H9 (cell line): ENCODE measurements around the gene UNC93A. TPM values are rescaled to one million over a fixed set of nuclear protein-coding genes. Genes with fewer than 3 reads are reported as not detected.
"Not testable (repeated sequence)": the region's sequence is repeated elsewhere in the genome, so short reads cannot be mapped to it uniquely, and the experiment has no call there.

ENCODE experiments used
- DNase-seq: peaks from one replicate; pipeline ENCODE4 v3.0.0-alpha.2; 2017
- H2AFZ ChIP-seq: one replicate; pipeline ENCODE4 v1.6.1; 2013; ENCODE audit warnings: mild to moderate bottlenecking, low read length, control low read depth, moderate library complexity
- H2AK5ac ChIP-seq: 2 replicates; pipeline ENCODE4 v1.6.1; 2013; ENCODE audit warnings: low read length, control low read depth, mixed read lengths; ENCODE audit not compliant: insufficient read length
- H2BK120ac ChIP-seq: one replicate; pipeline ENCODE4 v1.6.1; 2013; ENCODE audit warnings: low read depth, mild to moderate bottlenecking, low read length, control low read depth, inconsistent platforms; ENCODE audit not compliant: poor library complexity, severe bottlenecking
- H2BK12ac ChIP-seq: 2 replicates; pipeline ENCODE4 v1.6.1; 2013; ENCODE audit warnings: low read length, control low read depth, mixed read lengths, low read depth; ENCODE audit not compliant: insufficient read length
- H2BK15ac ChIP-seq: 2 replicates; pipeline ENCODE4 v1.6.1; 2013; ENCODE audit warnings: low read depth, low read length, control low read depth
- H2BK20ac ChIP-seq: one replicate; pipeline ENCODE4 v1.6.1; 2013; ENCODE audit warnings: low read depth, mild to moderate bottlenecking, low read length, control low read depth, inconsistent platforms; ENCODE audit not compliant: poor library complexity, severe bottlenecking
- H2BK5ac ChIP-seq: 2 replicates; pipeline ENCODE4 v1.6.1; 2013; ENCODE audit warnings: low read length, control low read depth, mixed read lengths; ENCODE audit not compliant: insufficient read length
- H3K14ac ChIP-seq: 2 replicates; pipeline ENCODE4 v1.6.1; 2013; ENCODE audit warnings: low read length, control low read depth; ENCODE audit not compliant: insufficient read depth
- H3K18ac ChIP-seq: 2 replicates; pipeline ENCODE4 v1.6.1; 2013; ENCODE audit warnings: low read depth, mild to moderate bottlenecking, mixed read lengths, low read length, control low read depth; ENCODE audit not compliant: insufficient read length
- H3K23ac ChIP-seq: 2 replicates; pipeline ENCODE4 v1.6.1; 2013; ENCODE audit warnings: low read length, control low read depth, mixed read lengths, low read depth; ENCODE audit not compliant: insufficient read length
- H3K23me2 ChIP-seq: 2 replicates; pipeline ENCODE4 v1.6.1; 2013; ENCODE audit warnings: low read depth, mild to moderate bottlenecking, mixed read lengths, low read length, control low read depth; ENCODE audit not compliant: insufficient read length, poor library complexity, severe bottlenecking
- H3K27ac ChIP-seq: 2 replicates; pipeline ENCODE4 v1.5.1; 2013; ENCODE audit warnings: low read length, control low read depth, mixed read lengths, low read depth; ENCODE audit not compliant: insufficient read length
- H3K27me3 ChIP-seq: 2 replicates; pipeline ENCODE4 v1.6.1; 2013; ENCODE audit warnings: low read length, control low read depth, inconsistent platforms; ENCODE audit not compliant: insufficient read depth
- H3K4ac ChIP-seq: 2 replicates; pipeline ENCODE4 v1.6.1; 2013; ENCODE audit warnings: low read depth, mild to moderate bottlenecking, control low read depth, inconsistent platforms, low read length, moderate library complexity
- H3K4me1 ChIP-seq: 2 replicates; pipeline ENCODE4 v1.6.1; 2013; ENCODE audit warnings: low read length, control low read depth, inconsistent platforms; ENCODE audit not compliant: insufficient read depth
- H3K4me2 ChIP-seq: 2 replicates; pipeline ENCODE4 v1.6.1; 2013; ENCODE audit warnings: low read length, control low read depth, mixed read lengths; ENCODE audit not compliant: insufficient read length, insufficient read depth
- H3K56ac ChIP-seq: 2 replicates; pipeline ENCODE4 v1.6.1; 2013; ENCODE audit warnings: low read depth, mild to moderate bottlenecking, mixed read lengths, low read length, control low read depth; ENCODE audit not compliant: insufficient read length
- H3K79me1 ChIP-seq: 2 replicates; pipeline ENCODE4 v1.6.1; 2013; ENCODE audit warnings: low read depth, mild to moderate bottlenecking, moderate library complexity, low read length, control low read depth, inconsistent platforms; ENCODE audit not compliant: insufficient read depth, poor library complexity, severe bottlenecking
- H3K79me2 ChIP-seq: 2 replicates; pipeline ENCODE4 v1.6.1; 2013; ENCODE audit warnings: low read length, control low read depth, inconsistent platforms; ENCODE audit not compliant: insufficient read depth
- H3K9ac ChIP-seq: 2 replicates; pipeline ENCODE4 v1.6.1; 2013; ENCODE audit warnings: low read length, control low read depth, mixed read lengths; ENCODE audit not compliant: insufficient read length; ENCODE audit errors: extremely low read depth
- H3K9me3 ChIP-seq: one replicate; pipeline ENCODE4 v1.6.1; 2013; ENCODE audit warnings: low read depth, low read length, inconsistent platforms; ENCODE audit not compliant: control insufficient read depth
- H3T11ph ChIP-seq: one replicate; pipeline ENCODE4 v1.6.1; 2013; ENCODE audit warnings: mild to moderate bottlenecking, low read length, control low read depth, inconsistent platforms
- H4K20me1 ChIP-seq: one replicate; pipeline ENCODE4 v1.6.1; 2013; ENCODE audit not compliant: control insufficient read depth, insufficient read length, insufficient read depth
- H4K5ac ChIP-seq: 2 replicates; pipeline ENCODE4 v1.6.1; 2013; ENCODE audit warnings: low read depth, mild to moderate bottlenecking, mixed read lengths, low read length, control low read depth; ENCODE audit not compliant: insufficient read length
- H4K8ac ChIP-seq: replicated peaks from 2 replicates; pipeline ENCODE4 v1.6.1; 2013; ENCODE audit warnings: low read length, control low read depth, mixed read lengths, low read depth; ENCODE audit not compliant: insufficient read length
- H4K91ac ChIP-seq: 2 replicates; pipeline ENCODE4 v1.6.1; 2013; ENCODE audit warnings: low read depth, mild to moderate bottlenecking, moderate library complexity, mixed read lengths, low read length, control low read depth; ENCODE audit not compliant: insufficient read length
- H3K27ac Mint-ChIP-seq, 3 experiments: 2 replicates in 2 of 3; 3 replicates in 1 of 3; pipeline ENCODE4 v1.8.0; 2020 to 2021; ENCODE audit warnings: mixed read lengths in 3 of 3, mild to moderate bottlenecking in 1 of 3, moderate library complexity in 1 of 3
- H3K27me3 Mint-ChIP-seq: 2 replicates; pipeline ENCODE4 v1.8.0; 2021; ENCODE audit warnings: low read depth, mild to moderate bottlenecking, moderate library complexity, mixed read lengths
- H3K36me3 Mint-ChIP-seq, 3 experiments: 2 replicates in 2 of 3; 3 replicates in 1 of 3; pipeline ENCODE4 v1.8.0; 2020 to 2021; ENCODE audit warnings: low read depth in 3 of 3, mixed read lengths in 3 of 3; ENCODE audit not compliant: insufficient read depth in 1 of 3
- H3K4me1 Mint-ChIP-seq, 2 experiments: 2 replicates each; pipeline ENCODE4 v1.8.0; 2020; ENCODE audit warnings: mixed read lengths in 2 of 2
- H3K4me3 Mint-ChIP-seq, 2 experiments: 2 replicates in 1 of 2; 3 replicates in 1 of 2; pipeline ENCODE4 v1.8.0; 2020 to 2021; ENCODE audit warnings: mild to moderate bottlenecking in 2 of 2, mixed read lengths in 2 of 2, moderate library complexity in 1 of 2
- H3K9me3 Mint-ChIP-seq, 2 experiments: 2 replicates in 1 of 2; 3 replicates in 1 of 2; pipeline ENCODE4 v1.8.0; 2020; ENCODE audit warnings: mild to moderate bottlenecking in 2 of 2, mixed read lengths in 2 of 2, moderate library complexity in 1 of 2
- WGBS: extraction: QIAGEN DNeasy Blood & Tissue Kit; methylation state at CpG from one replicate; pipeline ENCODE4 v1.1.7; 2013; ENCODE audit warnings: missing lambda C conversion rate, low lambda C conversion rate, mixed read lengths; ENCODE audit not compliant: insufficient read length; ENCODE audit errors: extremely low coverage; 5-methylcytosine and 5-hydroxymethylcytosine counted together
- total RNA-seq: library from RNA; stranded (reverse); gene quantifications from 2 replicates; pipeline ENCODE4 v1.2.1, GENCODE V29; 2021
- TF ChIP-seq, protein P1 (sequence below): fragments of 200-600 bp; sonication (generic); conservative IDR thresholded peaks from 3 replicates; pipeline ENCODE4 v1.8.0; 2021; ENCODE audit warnings: antibody characterized with exemption, mild to moderate bottlenecking

Gene UNC93A
- total RNA-seq, 1 experiment from 2014 or later, result 0.70 TPM

DNA sequence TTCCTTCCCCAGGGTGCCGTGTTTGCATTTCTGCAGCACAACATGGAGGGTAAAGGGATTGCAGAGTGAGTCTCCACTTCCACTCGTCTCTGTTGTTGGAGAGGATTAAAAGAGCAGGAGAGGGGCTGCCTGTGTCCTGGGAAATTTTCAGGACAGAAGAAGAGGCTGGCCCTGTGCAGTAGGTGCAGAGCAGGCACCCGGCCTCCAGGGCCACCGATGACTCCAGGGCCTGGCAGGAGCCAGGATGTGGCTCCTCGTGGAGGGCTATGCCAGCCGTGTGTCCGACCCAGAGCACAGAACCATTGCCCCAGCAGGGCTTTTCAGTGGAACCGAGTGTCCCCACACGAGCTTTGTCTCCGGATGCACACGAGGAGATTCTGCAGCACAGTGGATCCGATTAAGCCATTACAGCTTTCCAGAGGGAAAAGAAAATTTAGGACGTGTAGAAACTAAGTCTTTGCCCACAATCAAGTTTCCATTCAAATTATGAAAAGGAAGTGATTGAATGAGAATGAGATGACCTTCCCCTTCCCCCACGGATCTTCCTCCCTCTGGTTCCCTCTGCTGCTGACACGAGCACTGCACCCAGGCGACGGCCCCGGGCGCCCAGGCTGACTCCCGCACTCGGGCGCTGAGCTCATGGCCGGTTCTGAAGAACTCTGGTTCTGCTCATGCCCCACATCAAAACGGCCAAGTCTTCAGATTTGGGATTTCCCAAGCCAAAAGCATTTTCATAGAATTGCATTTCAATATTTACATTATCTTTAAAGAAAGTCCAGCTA is 43.1 kb upstream of the UNC93A start:
- no peaks in the 10 kb centered on the region for H3K79me1 ChIP-seq
- peak overlapping the region; percentile 16; the same call in 1 of the 2 replicates for H3K14ac ChIP-seq
- no peak overlapping the region for H2AK5ac ChIP-seq
- H3T11ph ChIP-seq, result no peak overlapping the region
- H4K91ac ChIP-seq, result no peak overlapping the region
- no peak overlapping the region for H4K8ac ChIP-seq
- H3K4me3 Mint-ChIP-seq, result peak overlapping the region in 1 of 2 experiments; percentile 42; a peak in 2 of 5 replicates
- no peaks in the 10 kb centered on the region for H3K23me2 ChIP-seq
- H2AFZ ChIP-seq, result no peak overlapping the region
- WGBS, result no CpG with 5 or more reads among the region's 24 CpGs
- no peak overlapping the region for H3K4ac ChIP-seq
- peaks cover 55 to 73% of the 10 kb centered on the region in 2 experiments for H3K4me1 Mint-ChIP-seq
- peaks cover 8 to 12% of the 10 kb centered on the region in 2 experiments for H3K9me3 Mint-ChIP-seq
- TF ChIP-seq, protein P1, sequence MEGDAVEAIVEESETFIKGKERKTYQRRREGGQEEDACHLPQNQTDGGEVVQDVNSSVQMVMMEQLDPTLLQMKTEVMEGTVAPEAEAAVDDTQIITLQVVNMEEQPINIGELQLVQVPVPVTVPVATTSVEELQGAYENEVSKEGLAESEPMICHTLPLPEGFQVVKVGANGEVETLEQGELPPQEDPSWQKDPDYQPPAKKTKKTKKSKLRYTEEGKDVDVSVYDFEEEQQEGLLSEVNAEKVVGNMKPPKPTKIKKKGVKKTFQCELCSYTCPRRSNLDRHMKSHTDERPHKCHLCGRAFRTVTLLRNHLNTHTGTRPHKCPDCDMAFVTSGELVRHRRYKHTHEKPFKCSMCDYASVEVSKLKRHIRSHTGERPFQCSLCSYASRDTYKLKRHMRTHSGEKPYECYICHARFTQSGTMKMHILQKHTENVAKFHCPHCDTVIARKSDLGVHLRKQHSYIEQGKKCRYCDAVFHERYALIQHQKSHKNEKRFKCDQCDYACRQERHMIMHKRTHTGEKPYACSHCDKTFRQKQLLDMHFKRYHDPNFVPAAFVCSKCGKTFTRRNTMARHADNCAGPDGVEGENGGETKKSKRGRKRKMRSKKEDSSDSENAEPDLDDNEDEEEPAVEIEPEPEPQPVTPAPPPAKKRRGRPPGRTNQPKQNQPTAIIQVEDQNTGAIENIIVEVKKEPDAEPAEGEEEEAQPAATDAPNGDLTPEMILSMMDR, result peak; percentile 55; the same call in 2 of the 3 replicates
- H2BK120ac ChIP-seq, result no peak overlapping the region
- no peak overlapping the region for H4K5ac ChIP-seq
- no peaks in the 10 kb centered on the region for H3K27me3 ChIP-seq
- H4K20me1 ChIP-seq, result no peaks in the 10 kb centered on the region
- H3K23ac ChIP-seq, result no peak overlapping the region
- peaks cover 22 to 36% (median 35%) of the 10 kb centered on the region in 3 experiments for H3K36me3 Mint-ChIP-seq
- H3K27me3 Mint-ChIP-seq, result no peaks in the 10 kb centered on the region
- H3K79me2 ChIP-seq, result no peaks in the 10 kb centered on the region
- peaks cover 19% of the 10 kb centered on the region for H3K4me1 ChIP-seq
- H3K18ac ChIP-seq, result no peak overlapping the region
- no peaks in the 10 kb centered on the region for H3K9me3 ChIP-seq
- no peak for DNase-seq
- no peak overlapping the region for H2BK12ac ChIP-seq
- H3K9ac ChIP-seq, result no peak overlapping the region
- no peak overlapping the region for H3K4me2 ChIP-seq
- no peak overlapping the region for H3K56ac ChIP-seq
- H3K27ac Mint-ChIP-seq, result peak overlapping the region; percentile 28 to 73 (median 71); a peak in 4 of 7 replicates
- H3K27ac ChIP-seq, result no peak overlapping the region
- no peak overlapping the region for H2BK5ac ChIP-seq
- H2BK20ac ChIP-seq, result no peak overlapping the region
- no peak overlapping the region for H2BK15ac ChIP-seq

DNA sequence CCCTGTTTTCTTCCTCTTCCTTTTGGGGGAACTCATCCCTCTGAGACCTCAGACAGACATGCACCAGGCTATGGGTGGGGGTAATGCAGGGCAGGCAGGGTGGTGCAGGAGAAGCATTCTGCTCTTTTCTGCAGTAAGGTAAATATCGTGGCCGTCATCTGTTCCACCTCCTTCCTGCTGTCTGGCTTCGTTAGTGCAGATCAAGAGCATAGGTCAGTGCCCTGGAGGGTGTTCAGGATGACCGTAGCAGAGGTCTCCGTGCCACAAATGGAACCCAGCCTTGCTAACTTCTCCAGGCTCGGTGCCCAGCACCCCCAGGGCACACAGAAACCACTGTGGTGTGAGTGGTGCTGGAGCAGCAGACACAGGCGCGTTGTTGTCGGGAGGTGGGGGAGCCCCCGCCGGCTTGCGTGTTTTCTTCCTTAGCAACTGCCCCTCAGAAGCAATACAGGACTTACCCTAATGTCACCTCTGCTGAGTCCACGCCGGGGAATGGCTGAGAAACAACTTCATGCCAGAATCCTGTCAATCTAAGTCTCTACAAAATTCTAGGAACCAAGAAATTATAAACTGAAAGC is 42.1 kb upstream of the UNC93A start:
- not testable (repeated sequence) for H2AFZ ChIP-seq, H3K4me2 ChIP-seq, H2AK5ac ChIP-seq, H3K14ac ChIP-seq, H3K79me1 ChIP-seq, H3K27me3 Mint-ChIP-seq, H2BK15ac ChIP-seq, H3K27ac ChIP-seq, H3K56ac ChIP-seq, H3K23me2 ChIP-seq, H2BK20ac ChIP-seq, H3K18ac ChIP-seq, H4K8ac ChIP-seq, H4K91ac ChIP-seq, H3K23ac ChIP-seq, H3T11ph ChIP-seq, DNase-seq, H3K4ac ChIP-seq, H2BK120ac ChIP-seq, H4K5ac ChIP-seq, H2BK12ac ChIP-seq, H3K9me3 ChIP-seq, H3K79me2 ChIP-seq, H3K9ac ChIP-seq, H4K20me1 ChIP-seq, H2BK5ac ChIP-seq, H3K27me3 ChIP-seq
- no CpG with 5 or more reads among the region's 14 CpGs for WGBS
- H3K9me3 Mint-ChIP-seq, result peaks cover 15 to 21% of the 10 kb centered on the region in 2 experiments
- peaks cover 30 to 45% (median 44%) of the 10 kb centered on the region in 3 experiments for H3K36me3 Mint-ChIP-seq
- H3K4me1 Mint-ChIP-seq, result peaks cover 47 to 65% of the 10 kb centered on the region in 2 experiments
- H3K4me3 Mint-ChIP-seq, result peak overlapping the region in 1 of 2 experiments; percentile 29; a peak in 2 of 5 replicates
- H3K27ac Mint-ChIP-seq, result peak overlapping the region in 2 of 3 experiments; percentile 40 to 70; a peak in 3 of 7 replicates
- H3K4me1 ChIP-seq, result peaks cover 19% of the 10 kb centered on the region
